GM12872 (cell line): ENCODE results near the gene C1orf174.

Source experiments
- TF ChIP-seq, protein P1 (sequence below): IDR thresholded peaks from 3 replicates; pipeline ENCODE4 v1.5.1; 2011; ENCODE audit warnings: low read depth, mild to moderate bottlenecking, low read length, moderate library complexity; ENCODE audit not compliant: insufficient read depth

The C1orf174 gene

DNA sequence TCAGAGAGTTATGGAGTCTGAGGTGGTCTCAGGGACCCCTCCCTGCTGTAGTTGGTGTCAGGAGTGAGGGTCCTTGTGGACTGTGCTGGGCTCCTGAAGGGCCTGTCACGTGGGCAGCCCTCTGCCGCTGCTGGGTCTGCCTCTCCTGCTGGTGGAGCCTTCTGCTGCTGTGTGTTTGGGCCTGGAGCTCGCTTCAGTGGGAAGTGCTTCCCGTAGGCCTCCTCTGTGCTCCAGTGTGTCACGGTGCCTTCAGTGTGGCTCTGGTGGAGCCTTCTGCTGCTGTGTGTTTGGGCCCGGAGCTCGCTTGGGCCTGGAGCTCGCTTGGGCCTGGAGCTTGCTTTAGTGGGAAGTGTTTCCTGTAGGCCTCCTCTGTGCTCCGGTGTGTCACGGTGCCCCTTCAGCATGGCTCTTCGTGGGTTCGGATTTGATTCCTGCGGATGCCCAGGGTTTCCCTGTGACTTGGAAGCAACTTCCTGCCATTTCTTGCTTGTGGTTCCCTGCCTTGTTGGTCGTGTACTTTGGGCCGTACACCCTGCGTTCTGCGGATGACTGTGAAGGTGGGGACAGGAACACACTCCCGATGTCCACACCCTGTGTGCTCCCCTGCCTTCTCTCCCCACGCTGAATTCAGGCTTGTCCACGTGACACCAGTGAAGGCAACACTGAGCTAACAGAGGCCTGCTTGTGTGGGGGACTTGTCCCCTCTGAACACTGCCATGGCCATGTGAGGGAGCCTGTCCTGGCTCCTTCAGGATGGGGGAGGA, 19.5 kb downstream of the C1orf174 start:
- TF ChIP-seq, protein P1, sequence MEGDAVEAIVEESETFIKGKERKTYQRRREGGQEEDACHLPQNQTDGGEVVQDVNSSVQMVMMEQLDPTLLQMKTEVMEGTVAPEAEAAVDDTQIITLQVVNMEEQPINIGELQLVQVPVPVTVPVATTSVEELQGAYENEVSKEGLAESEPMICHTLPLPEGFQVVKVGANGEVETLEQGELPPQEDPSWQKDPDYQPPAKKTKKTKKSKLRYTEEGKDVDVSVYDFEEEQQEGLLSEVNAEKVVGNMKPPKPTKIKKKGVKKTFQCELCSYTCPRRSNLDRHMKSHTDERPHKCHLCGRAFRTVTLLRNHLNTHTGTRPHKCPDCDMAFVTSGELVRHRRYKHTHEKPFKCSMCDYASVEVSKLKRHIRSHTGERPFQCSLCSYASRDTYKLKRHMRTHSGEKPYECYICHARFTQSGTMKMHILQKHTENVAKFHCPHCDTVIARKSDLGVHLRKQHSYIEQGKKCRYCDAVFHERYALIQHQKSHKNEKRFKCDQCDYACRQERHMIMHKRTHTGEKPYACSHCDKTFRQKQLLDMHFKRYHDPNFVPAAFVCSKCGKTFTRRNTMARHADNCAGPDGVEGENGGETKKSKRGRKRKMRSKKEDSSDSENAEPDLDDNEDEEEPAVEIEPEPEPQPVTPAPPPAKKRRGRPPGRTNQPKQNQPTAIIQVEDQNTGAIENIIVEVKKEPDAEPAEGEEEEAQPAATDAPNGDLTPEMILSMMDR: no peak

DNA sequence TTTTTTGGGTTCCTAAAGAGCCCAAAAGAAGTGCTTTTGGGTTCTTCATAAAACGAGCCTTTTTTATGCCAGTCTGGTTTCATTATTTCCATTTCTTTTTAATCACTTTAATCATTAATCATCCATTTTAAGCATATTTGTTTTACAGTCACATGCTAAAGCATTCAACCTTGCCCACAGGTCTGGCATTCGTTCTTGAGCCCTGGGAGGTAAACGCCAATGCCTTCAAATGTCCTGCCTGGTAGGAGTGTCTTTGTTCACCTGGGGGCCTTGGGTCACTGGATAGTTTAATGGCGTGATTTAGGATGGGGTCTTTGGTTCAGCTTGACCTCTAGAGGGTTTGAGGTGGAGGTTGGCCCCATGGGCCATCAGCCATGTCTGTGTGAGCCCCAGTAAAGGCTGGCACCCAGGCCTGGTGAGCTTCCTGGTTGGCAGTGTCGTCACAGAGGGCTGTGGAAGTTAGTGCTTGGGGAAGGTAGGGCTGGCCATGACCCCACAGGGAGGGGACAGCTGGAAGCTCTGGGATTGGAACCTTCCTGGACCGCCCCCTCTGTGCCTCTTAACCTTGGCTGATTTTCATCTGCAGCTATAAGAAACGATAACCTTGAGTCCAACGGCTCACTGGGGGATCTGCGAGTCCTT, 20.2 kb downstream of the C1orf174 start:
- TF ChIP-seq, protein P1: no peak

DNA sequence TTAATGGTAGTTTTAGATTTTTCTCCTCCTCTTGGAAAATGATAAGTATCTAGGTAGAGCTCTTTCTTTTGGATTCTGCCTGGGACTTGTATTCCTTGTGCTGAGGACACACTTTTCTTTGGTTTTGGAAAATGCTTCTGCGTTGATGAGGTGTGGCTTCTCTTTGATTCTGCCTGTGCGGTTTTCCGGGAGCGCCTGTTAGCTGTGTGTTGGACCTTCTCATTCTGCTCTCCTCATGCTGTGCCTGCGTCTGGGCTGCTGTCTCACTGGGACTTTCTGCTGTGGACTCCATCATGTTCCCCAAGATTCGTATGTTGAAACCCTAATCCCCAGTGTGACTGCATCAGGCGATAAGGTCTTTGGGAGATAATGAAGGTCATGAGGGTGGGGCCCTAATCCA, 21.0 kb downstream of the C1orf174 start:
- TF ChIP-seq, protein P1: no peak

DNA sequence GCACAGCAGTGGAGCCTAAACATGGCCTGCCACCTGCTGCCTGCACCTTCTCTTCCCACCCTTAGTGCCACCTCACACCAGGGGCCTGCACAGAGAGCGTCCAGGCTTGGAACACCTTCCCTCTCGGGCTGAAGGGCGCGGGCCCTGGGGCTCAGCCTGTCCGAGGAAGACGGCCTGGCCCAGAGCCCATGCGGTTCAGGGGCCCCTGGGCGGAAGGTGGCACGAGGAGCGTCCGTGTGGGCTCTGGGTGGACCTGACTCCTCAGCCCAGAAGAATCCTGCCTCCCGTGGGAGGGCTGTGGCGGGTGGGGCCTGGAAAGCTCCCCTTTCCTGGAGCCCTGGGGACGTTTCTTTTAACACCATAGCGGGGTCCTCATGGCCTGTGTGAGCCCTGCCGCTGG, 23.4 kb downstream of the C1orf174 start:
- TF ChIP-seq, protein P1: no peak

DNA sequence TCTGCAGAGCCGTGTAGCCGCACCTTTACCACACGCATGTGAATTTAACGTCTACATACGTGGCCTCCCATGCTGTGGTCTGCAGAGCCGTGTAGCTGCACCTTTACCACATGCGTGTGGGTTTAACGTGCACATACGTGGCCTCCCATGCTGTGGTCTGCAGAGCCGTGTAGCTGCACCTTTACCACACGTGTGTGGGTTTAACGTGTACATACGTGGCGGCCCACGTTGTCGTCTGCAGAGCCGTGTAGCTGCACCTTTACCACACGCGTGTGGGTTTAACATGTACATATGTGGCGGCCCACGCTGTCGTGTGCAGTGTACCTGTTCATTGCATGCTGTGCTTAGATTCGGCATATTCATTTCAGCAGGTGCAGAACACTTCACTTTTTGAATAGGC, 25.3 kb downstream of the C1orf174 start:
- TF ChIP-seq, protein P1: no peak

DNA sequence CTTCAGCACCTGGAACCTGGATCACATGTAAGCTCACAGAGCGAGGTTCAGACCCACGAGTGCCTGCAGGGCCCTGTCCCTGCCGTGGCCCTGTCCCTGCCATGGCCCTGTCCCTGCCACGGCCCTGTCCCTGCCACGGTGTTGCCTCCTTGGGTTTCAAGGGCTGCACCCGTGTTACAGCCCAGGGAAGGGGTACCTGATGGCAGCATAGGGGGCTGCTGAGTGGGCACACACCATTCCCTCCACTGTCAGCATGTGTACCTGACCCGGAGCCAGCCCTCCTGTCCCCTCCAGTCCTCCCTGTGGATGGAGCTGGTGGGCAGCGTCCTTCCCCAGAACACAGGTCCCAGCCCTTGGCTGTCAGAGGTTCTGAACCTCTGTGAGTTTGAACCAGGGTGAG, 27.5 kb downstream of the C1orf174 start:
- TF ChIP-seq, protein P1: no peak

DNA sequence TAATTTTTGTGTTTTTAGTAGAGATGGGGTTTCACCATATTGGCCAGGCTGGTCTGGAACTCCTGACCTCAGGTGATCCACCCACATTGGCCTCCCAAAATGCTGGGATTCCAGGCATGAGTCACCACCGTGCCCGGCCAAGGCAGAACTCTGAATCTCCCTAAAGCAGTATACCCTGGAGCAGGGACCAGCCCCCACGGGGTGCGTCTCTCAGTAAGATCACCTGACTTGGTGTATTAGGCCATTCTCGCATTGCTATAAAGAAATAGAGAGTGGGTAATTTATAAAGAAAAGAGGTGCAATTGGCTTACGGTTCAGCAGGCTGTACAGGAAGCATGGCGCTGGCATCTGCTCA, 28.6 kb downstream of the C1orf174 start:
- TF ChIP-seq, protein P1: no peak
